GM06990 (cell line): Measurements from ENCODE around the gene GFOD1.

Experiments
- DNase-seq: peaks from one replicate; pipeline ENCODE4 v3.0.0-alpha.2; 2011; ENCODE audit not compliant: insufficient read length; ENCODE audit errors: extremely low read depth
- H3K27me3 ChIP-seq: replicated peaks from 2 replicates; pipeline ENCODE4 v1.6.0; 2011; ENCODE audit warnings: low read length; ENCODE audit not compliant: control insufficient read depth, insufficient read depth
- H3K36me3 ChIP-seq: 2 replicates; pipeline ENCODE4 v1.5.1; 2011; ENCODE audit warnings: low read length; ENCODE audit not compliant: control insufficient read depth, insufficient read depth
- H3K4me3 ChIP-seq: replicated peaks from 2 replicates; pipeline ENCODE4 v1.5.1; 2011; ENCODE audit warnings: low read depth, mild to moderate bottlenecking, control low read depth, low read length
- CTCF ChIP-seq: IDR thresholded peaks from 2 replicates; pipeline ENCODE4 v1.5.1; 2011; ENCODE audit warnings: low read length, control low read depth, mild to moderate bottlenecking, inconsistent platforms; ENCODE audit not compliant: insufficient read depth, poor library complexity, severe bottlenecking

Gene GFOD1

DNA sequence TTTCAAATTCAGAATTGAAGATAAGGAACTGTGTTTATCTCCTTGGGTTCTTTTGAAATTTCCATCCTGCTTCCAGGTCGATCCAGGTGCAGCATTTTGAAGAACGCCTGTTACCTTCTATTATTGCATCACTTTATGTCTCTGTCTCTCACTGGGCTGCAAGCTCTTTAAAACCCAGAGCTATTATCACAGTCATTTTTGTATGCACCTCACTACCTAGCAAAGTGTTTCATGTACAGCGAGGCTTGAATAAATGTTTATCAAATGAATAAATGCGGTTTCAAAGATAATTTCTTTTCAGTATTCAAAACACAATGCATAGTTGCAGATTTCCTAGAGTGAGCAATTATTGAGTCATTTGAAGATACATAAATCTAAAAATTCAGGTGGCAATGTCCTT is 34.2 kb downstream of the GFOD1 start:
- peaks cover 7% of the 10 kb centered on the region for H3K36me3 ChIP-seq
- no peak overlapping the region for H3K4me3 ChIP-seq
- no peaks in the 10 kb centered on the region for H3K27me3 ChIP-seq
- no peak for DNase-seq
- no peak for TF ChIP-seq CTCF

GRCh38 chr6:13452346-13453117 is 34.9 kb downstream of the GFOD1 start:
- Histone ChIP-seq H3K27me3 (no peaks in the 10 kb centered on the region), H3K4me3 (no peak overlapping the region), H3K36me3 (peaks cover 7% of the 10 kb centered on the region)
- TF ChIP-seq CTCF: no peak
- no peak for DNase-seq

DNA sequence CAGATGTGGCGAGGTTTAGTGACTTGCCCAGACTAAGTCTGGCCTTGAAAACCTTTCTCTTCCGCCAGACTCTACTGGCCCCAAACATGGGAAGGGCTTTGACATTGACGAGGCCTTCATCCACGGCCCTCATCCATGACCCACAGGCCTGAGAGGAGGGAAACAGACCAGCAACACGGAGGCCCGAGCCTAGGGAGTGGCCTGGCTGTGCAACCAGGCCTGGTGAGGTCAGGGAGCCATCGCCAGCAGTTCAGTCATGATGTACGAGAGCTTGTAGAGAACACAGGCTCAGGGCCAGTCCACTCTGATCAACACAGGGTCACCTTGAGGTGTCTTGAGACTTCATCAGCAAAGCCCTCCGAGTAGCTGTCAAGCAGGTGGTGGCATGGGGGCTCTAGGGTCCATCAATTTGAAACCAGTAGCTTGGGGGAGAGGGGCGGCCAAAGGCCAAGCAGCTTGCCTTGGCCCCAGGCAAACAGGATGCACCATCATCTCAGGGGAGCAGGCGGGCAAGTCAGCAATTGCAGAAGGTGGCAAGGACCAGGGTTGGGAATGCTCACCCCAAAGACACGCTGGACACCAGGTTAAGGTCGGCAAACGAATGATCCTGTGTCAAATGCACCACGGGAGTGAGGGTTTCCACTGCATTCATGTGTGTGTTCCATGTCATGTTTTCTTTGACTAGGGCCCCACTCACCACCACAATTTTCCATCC is 36.1 kb downstream of the GFOD1 start:
- DNase-seq: no peak
- Histone ChIP-seq H3K36me3 (peaks cover 7% of the 10 kb centered on the region), H3K27me3 (no peaks in the 10 kb centered on the region), H3K4me3 (no peak overlapping the region)
- no peak for TF ChIP-seq CTCF

GRCh38 chr6:13450628-13451027 is 36.8 kb downstream of the GFOD1 start:
- Histone ChIP-seq H3K36me3 (peaks cover 7% of the 10 kb centered on the region), H3K27me3 (no peaks in the 10 kb centered on the region), H3K4me3 (no peak overlapping the region)
- no peak for DNase-seq
- TF ChIP-seq CTCF: no peak

GRCh38 chr6:13447949-13448724 is 39.3 kb downstream of the GFOD1 start:
- Histone ChIP-seq H3K27me3 (no peaks in the 10 kb centered on the region), H3K36me3 (peaks cover 7% of the 10 kb centered on the region), H3K4me3 (no peak overlapping the region)
- no peak for TF ChIP-seq CTCF
- DNase-seq: no peak
